NCI-H2196 (cell line): Measurements from ENCODE around the gene PRKCH.
A peak's percentile ranks its signal among the peaks of the same experiment; 100 is the strongest.

Experiments used
- DNase-seq: peaks from one replicate; lab custom pipeline; 2025; ENCODE audit not compliant: unreplicated experiment; lab: John Stamatoyannopoulos, UW

PRKCH gene

GRCh38 chr14:61470261-61470960, 149.0 kb downstream of the PRKCH start:
- DNase-seq: peak; percentile 18

- DNase-seq: no peak
These were observed 149.5 kb downstream of the PRKCH start for GRCh38 chr14:61470961-61471293.

- no peak for DNase-seq
These were observed 150.1 kb downstream of the PRKCH start for GRCh38 chr14:61471297-61472005.

- no peak for DNase-seq
These were observed 150.8 kb downstream of the PRKCH start for GRCh38 chr14:61472011-61472672.

DNA sequence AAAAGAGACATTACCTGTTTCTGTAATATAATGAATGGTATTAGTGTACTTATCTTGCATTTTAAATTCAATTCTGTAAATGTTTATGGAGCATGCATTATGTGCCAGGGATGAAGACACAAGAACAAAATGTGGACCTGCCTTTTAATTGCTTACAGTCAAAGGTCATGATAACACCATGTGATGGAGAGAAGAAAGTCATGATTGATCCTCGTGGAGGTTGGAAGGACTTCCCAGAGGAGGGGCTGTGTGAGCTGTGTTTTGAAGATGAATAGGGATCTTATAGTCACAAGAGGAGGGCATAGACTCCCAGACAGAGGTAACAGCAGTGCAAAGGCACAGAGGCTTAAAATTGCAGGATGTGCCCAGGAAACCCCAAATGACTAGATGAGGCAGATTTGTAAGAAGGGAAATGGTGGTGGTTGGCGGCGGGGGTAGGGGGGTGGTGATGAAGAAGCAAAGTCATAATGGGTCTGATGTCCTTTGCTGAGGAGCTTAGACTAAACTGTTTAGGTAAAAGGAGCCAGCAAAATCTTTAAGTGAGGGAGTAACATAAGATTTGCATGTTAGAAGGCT, 151.5 kb downstream of the PRKCH start:
- no peak for DNase-seq

- no peak for DNase-seq
These were observed 152.6 kb downstream of the PRKCH start for GRCh38 chr14:61474015-61474414.

DNA sequence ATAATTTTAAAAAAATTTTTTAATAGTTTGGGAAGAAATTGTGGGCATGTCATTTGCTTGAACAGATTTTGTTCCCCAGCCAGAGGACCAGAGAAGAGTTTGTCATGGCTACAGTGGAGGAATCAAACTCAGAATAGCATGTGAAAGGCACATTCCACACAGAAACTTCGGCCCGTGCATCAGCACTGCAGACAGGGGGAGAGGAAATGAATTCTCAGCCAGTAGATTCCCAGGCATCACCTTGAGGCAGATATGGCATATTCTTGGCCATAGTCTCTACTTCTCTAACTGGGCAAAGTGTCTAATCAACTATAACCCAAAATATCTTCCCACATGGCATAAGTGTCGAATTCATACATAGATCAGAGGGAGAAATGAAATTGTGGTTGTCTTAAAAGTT, 153.3 kb downstream of the PRKCH start:
- DNase-seq: no peak

DNA sequence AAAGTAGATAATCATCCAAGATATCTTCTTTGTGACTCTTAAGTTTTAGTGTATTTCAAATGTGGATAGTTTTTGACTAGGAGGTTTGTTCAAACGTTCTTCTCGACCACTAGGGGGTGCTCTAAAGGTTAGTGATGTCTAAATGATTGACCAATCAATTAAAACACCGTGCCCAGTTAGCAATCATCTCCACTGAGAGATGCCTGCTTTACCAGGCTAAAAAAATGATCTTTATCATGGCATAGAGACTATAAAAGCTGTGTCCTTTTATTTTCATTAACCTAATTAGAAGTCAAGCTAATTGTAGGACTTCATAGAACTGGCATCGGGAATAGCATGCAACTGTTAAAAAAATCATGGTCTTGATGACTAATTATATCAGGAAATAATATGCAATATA, 153.9 kb downstream of the PRKCH start:
- peak; percentile 78 for DNase-seq

DNA sequence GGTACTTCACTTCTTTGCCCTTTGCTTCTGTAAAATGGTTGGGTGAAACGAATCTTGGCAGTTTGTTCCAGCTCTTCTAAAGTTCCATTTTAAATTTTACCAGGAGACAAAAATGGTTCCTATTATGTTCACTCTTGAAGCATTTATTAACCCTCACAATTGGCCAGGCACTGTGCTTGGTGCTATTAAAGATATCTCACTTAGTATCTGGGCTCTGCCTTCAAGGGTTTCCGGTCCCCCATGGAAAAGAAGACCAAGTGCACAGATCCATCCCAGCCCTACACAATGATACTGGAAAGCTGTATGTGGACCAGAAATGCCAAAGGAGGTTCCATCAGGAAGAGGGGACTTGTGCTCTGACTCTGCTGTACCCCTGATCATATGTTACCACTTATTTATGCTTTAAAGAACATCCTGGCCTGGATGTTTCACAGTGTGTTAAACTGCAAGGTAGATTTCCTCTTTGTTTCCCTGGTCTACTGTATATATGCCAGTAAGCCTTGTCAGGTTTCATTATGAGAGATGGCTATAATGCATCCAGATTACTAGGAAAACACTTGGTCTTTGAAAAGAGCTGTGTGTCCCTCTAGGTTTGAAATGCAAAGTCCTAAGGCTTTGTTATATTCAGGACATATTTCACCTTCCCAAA, 154.8 kb downstream of the PRKCH start:
- DNase-seq: no peak

GRCh38 chr14:61476754-61477410, 155.5 kb downstream of the PRKCH start:
- DNase-seq: no peak

DNA sequence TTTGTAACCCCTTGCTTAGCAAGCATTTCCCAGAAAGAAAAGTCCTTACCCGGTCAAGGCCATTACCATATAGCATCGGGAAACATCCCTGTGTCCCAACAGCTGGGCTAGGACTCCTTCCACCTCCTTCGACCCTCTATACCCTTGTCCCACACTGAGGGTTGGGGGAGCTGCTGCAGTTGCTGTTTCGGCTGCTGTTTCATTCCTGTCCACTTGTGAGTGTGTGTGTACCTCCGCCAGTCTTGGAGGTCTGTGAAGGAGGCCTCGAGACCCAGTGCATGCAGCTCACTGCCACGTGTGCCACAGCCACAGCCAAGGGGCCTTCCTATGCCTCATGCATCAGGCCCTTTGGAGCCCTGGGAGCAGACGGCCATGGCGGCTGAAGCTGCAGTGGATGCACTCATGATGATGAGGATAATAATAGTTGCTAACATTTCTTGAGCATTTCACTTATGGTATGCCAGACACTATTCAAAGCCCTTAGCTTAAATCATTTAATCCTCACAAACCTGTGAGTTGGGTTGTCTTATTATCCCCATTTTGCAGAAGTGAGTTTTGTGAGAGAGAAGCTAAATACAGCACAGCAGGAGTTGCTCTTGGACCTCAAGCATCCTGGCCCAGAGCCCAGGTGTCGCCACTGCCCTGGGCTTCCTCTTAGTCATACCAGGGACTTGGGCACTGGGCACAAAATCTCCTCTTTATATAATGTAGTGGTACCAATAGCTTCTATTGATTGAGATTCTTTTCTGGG, 156.5 kb downstream of the PRKCH start:
- DNase-seq: peak; percentile 64

DNA sequence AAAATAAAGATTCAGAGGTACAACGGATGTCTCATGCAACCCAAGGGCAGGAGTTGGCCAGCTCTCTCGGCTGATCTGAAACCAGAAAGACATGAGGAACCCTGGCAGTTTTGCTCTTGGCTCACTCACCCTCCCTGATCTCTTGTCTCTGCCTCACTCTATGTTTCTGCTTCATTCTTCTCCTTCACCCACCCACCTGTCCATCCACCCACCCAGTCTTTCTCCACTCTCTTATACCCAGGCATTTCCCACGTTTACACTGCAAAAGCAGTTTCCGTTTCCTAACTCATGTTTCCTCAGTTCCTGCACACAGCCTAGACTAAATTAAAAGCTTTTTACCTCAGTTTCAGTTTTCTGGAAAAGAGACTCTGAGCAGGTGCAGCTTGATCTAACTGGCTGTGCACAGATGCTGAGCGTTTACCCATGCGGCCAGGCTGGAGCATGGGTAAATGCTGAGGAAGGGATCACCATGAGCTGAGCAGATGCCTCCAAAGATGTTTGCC, 157.6 kb downstream of the PRKCH start:
- DNase-seq: no peak

DNA sequence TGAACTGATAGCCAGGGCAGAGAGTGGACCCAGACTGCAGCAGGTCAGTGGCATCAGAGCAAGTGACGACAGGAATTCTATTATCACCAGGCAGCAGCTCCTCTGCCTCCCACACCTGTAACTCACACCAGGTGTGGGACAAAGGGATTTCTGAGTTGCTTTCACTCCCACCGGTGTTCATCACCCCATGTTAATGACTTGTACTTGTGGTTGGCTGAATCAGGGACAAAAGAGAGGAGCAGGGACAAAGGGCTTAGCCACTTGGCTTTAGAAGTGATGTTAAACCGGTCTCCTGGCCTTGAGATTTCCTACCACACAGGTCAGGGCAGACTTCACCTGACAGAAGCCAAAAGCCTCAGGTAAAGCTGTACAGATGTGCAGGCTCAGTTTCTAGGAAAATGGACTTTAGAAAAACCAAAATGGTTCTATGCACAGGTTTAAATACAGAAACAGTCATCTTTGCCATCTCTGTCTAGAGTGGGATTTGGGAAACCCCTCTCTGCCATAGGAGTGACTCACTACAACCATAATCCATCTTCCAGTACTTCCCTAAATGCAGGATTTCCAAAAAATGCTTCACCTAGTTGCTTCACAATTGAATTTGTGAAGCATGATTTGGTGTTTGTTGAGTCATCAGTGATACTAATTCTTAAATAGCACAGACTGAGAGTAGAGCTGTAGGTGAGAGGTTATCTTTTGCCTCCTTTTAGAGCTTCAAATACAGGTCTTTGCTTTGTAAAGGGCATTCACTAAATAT, 158.5 kb downstream of the PRKCH start:
- DNase-seq: no peak

DNA sequence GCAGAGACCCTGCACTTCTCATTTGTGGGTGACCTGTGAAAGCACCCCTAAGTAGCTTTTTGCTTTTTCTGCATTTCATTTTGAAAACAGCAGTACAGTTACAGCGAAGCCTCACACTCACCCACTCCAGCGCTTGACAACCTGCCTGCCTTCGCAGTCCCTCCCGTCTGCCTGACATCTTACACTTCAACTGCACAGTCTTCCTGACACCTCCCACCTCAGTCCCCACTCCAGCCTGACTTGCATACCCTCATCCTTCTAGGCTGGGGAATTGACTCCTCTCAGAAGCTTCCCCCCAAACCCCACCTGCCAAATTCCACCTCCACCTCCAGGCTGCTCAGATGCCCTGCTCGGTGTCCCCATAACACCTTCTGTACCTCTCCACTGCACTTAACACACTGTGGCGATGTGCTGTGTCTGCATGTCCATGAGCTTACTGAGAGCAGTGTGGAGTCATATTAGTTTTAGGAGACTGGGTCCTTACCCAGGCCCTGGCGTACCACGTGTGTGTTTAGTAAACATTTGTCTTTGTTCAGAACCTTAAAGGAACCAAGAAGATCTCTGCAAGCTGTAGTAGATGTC, 159.4 kb downstream of the PRKCH start:
- DNase-seq: no peak

GRCh38 chr14:61481701-61482100, 160.3 kb downstream of the PRKCH start:
- DNase-seq: no peak

- DNase-seq: peak; percentile 38
These were observed 161.2 kb downstream of the PRKCH start for GRCh38 chr14:61482348-61483206.

- no peak for DNase-seq
These were observed 162.1 kb downstream of the PRKCH start for GRCh38 chr14:61483476-61483875.

DNA sequence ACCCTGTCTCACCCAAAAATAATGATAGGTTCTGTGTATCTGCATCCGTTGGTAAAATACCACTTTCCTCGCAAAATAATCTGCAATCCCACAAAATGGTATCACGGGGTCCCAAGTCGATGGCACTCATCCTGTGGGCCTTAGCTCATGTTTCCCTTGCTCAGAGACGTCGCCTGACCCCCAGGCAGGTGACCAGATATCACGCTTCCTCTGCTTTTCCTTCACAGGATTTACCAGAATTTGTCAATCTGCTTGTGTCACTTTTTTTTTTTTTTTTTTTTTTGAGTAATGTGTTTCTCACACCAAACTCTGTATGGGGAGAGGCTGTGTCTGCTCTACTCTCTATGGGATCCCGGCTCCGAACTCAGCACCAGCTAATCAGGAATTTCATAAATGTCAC, 162.7 kb downstream of the PRKCH start:
- DNase-seq: no peak
